Fibroblast of lung (primary cell): ENCODE data around the gene RAB11FIP3.

Experiments used
- CTCF ChIP-seq, 2 donors: IDR thresholded peaks in 1 of 2; conservative IDR thresholded peaks in 1 of 2; 1 replicate in 1 of 2; 2 replicates in 1 of 2; pipeline ENCODE4 v1.5.1; 2011 to 2012; ENCODE audit warnings: low read length in 2 of 2, control low read depth in 1 of 2, inconsistent platforms in 1 of 2, low read depth in 1 of 2, mild to moderate bottlenecking in 1 of 2
- EZH2 ChIP-seq: IDR thresholded peaks from 2 replicates; pipeline ENCODE4 v1.5.1; 2012; ENCODE audit warnings: low read length, control low read depth, mild to moderate bottlenecking; ENCODE audit errors: missing control alignments

GRCh38 chr16:471353-472198, 46.1 kb downstream of the RAB11FIP3 start:
- no peak for TF ChIP-seq CTCF (conservative IDR thresholded peaks at IDR 0.05 in 1 of 2, IDR thresholded peaks at IDR 0.05 in 1 of 2; ENCODE audit: low read depth in 1 of 2, low read length in 2 of 2)
- TF ChIP-seq EZH2, result no peak
